Uterus (tissue), 4 donors: ENCODE data around the gene THAP4. TPM values are rescaled to one million over a fixed set of nuclear protein-coding genes. Genes with fewer than 3 reads are reported as not detected.
"Not testable (repeated sequence)": the region's sequence is repeated elsewhere in the genome, so short reads cannot be mapped to it uniquely, and the experiment has no call there.

Source experiments
- DNase-seq, 2 donors: peaks; one replicate each; pipeline ENCODE4 v3.0.0-alpha.2; 2019 to 2020
- H3K27ac ChIP-seq, 2 donors: fragments of 200-600 bp; sonication (generic); 1 replicate in 1 of 2; 2 replicates in 1 of 2; pipeline ENCODE4 v1.5.1; 2016 to 2018
- H3K27me3 ChIP-seq, 2 donors: fragments of 200-600 bp; sonication (generic); one replicate each; pipeline ENCODE4 v1.5.1; 2018 to 2019; ENCODE audit warnings: control low read depth in 1 of 2
- H3K36me3 ChIP-seq, 2 donors: fragments of 200-600 bp; sonication (generic); one replicate each; pipeline ENCODE4 v1.5.1; 2019; ENCODE audit warnings: control low read depth in 1 of 2
- H3K4me1 ChIP-seq, 2 donors: fragments of 200-600 bp; sonication (generic); one replicate each; pipeline ENCODE4 v1.5.1; 2018 to 2019; ENCODE audit warnings: control low read depth in 1 of 2
- H3K4me3 ChIP-seq, 2 donors: fragments of 200-600 bp; sonication (generic); 1 replicate in 1 of 2; 2 replicates in 1 of 2; pipeline ENCODE4 v1.5.1; 2018 to 2019; ENCODE audit warnings: mild to moderate bottlenecking in 1 of 2
- H3K9me3 ChIP-seq, 2 donors: fragments of 200-600 bp; sonication (generic); one replicate each; pipeline ENCODE4 v1.5.1; 2019; ENCODE audit warnings: control low read depth in 1 of 2
- CTCF ChIP-seq, 4 experiments: fragments of 200-600 bp in 2 of 4; fragments of 450-650 bp in 2 of 4; sonication (generic) in 2 of 4; IDR thresholded peaks; one replicate each; pipeline ENCODE4 v1.5.1; 2016 to 2019; ENCODE audit warnings: antibody characterized with exemption in 4 of 4, mild to moderate bottlenecking in 2 of 4, moderate library complexity in 1 of 4
- POLR2A ChIP-seq, 2 donors: fragments of 450-650 bp; IDR thresholded peaks; one replicate each; pipeline ENCODE4 v1.6.1; 2016; ENCODE audit warnings: antibody characterized with exemption in 2 of 2, mild to moderate bottlenecking in 1 of 2, moderate library complexity in 1 of 2
- intact Hi-C: fragments of 100-400 bp; cut with DNase I; formaldehyde crosslinking; loops from one replicate; pipeline ENCODE4 v1.15.1; 2023; ENCODE audit warnings: low total_unique reads
- total RNA-seq, 4 donors: library from RNA; depleted of rRNA in 3 of 4; stranded (reverse); fragments of >200 nt in 3 of 4; gene quantifications; one replicate each; pipeline versions ENCODE4 v1.1.0 to v1.2.4, GENCODE V29; 2014 to 2023
- donor health status: DM: yes; HTN: yes; CAD: no.

Gene THAP4
- total RNA-seq, 4 donors from 2014 or later, result 21.2 to 42.7 (median 28.9) TPM

GRCh38 chr2:241576293-241576654 is 60.7 kb downstream of the THAP4 start:
- Histone ChIP-seq H3K4me3 (no peak overlapping the region), H3K4me1 (no peaks in the 10 kb centered on the region), H3K9me3 (no peaks in the 10 kb centered on the region), H3K36me3 (no peaks in the 10 kb centered on the region), H3K27me3 (no peaks in the 10 kb centered on the region), H3K27ac (no peak overlapping the region)
- DNase-seq, result no peak
- TF ChIP-seq CTCF (IDR thresholded peaks at IDR 0.05), result no peak
- no peak for TF ChIP-seq POLR2A (IDR thresholded peaks at IDR 0.05)
- intact Hi-C loops, result no loop called here

GRCh38 chr2:241575624-241576292 is 61.2 kb downstream of the THAP4 start:
- H3K4me1 ChIP-seq, result no peaks in the 10 kb centered on the region
- DNase-seq, result no peak
- no peak overlapping the region for H3K4me3 ChIP-seq
- TF ChIP-seq POLR2A (IDR thresholded peaks at IDR 0.05) (no peak), CTCF (IDR thresholded peaks at IDR 0.05) (no peak)
- H3K36me3 ChIP-seq, result no peaks in the 10 kb centered on the region
- H3K27ac ChIP-seq, result no peak overlapping the region
- no peaks in the 10 kb centered on the region for H3K27me3 ChIP-seq
- H3K9me3 ChIP-seq, result no peaks in the 10 kb centered on the region
- intact Hi-C loops, result no loop called here

GRCh38 chr2:241574911-241575623 is 61.9 kb downstream of the THAP4 start:
- intact Hi-C loops, result no loop called here
- no peaks in the 10 kb centered on the region for H3K27me3 ChIP-seq

GRCh38 chr2:241573741-241574140 is 63.2 kb downstream of the THAP4 start:
- Histone ChIP-seq H3K9me3 (no peaks in the 10 kb centered on the region), H3K4me1 (no peaks in the 10 kb centered on the region), H3K27ac (no peak overlapping the region), H3K27me3 (no peaks in the 10 kb centered on the region), H3K36me3 (no peaks in the 10 kb centered on the region), H3K4me3 (no peak overlapping the region)
- no peak for DNase-seq
- TF ChIP-seq CTCF (IDR thresholded peaks at IDR 0.05) (no peak), POLR2A (IDR thresholded peaks at IDR 0.05) (no peak)
- intact Hi-C loops, result no loop called here

More at GRCh38 chr2:241574911-241575623, 61.9 kb downstream of the THAP4 start:
- Histone ChIP-seq H3K4me1 (no peaks in the 10 kb centered on the region), H3K9me3 (no peaks in the 10 kb centered on the region), H3K27ac (no peak overlapping the region), H3K36me3 (no peaks in the 10 kb centered on the region), H3K4me3 (no peak overlapping the region)
- no peak for TF ChIP-seq POLR2A (IDR thresholded peaks at IDR 0.05)
- TF ChIP-seq CTCF (IDR thresholded peaks at IDR 0.05), result no peak
- DNase-seq, result no peak

- H3K4me1 ChIP-seq, H3K36me3 ChIP-seq, H3K4me3 ChIP-seq, H3K27ac ChIP-seq, DNase-seq, H3K9me3 ChIP-seq, intact Hi-C loops, H3K27me3 ChIP-seq: not testable (repeated sequence)
These were observed 63.9 kb downstream of the THAP4 start for GRCh38 chr2:241572915-241573651.
